Testis (tissue), 3 donors: Measurements from ENCODE around the gene ARID1B. TPM values are rescaled to one million over a fixed set of nuclear protein-coding genes. Genes with fewer than 3 reads are reported as not detected.

Experiments used
- DNase-seq: peaks from one replicate; pipeline ENCODE4 v3.0.0-alpha.2; 2019
- H3K27ac ChIP-seq, 2 donors: fragments of 200-600 bp; sonication (generic); one replicate each; pipeline ENCODE4 v1.5.1; 2019
- H3K27me3 ChIP-seq: fragments of 200-600 bp; sonication (generic); one replicate; pipeline ENCODE4 v1.5.1; 2019
- H3K36me3 ChIP-seq: fragments of 200-600 bp; sonication (generic); one replicate; pipeline ENCODE4 v1.5.1; 2017; ENCODE audit warnings: low read depth; ENCODE audit errors: missing control alignments
- H3K4me1 ChIP-seq: fragments of 200-600 bp; sonication (generic); one replicate; pipeline ENCODE4 v1.5.1; 2019
- H3K4me3 ChIP-seq, 2 donors: fragments of 200-600 bp; sonication (generic); one replicate each; pipeline ENCODE4 v1.5.1; 2017 to 2019
- H3K9me3 ChIP-seq: fragments of 200-600 bp; sonication (generic); one replicate; pipeline ENCODE4 v1.5.1; 2017
- CTCF ChIP-seq, 3 experiments: fragments of 450-650 bp in 2 of 3; fragments of 200-600 bp in 1 of 3; sonication (generic) in 1 of 3; IDR thresholded peaks; one replicate each; pipeline ENCODE4 v1.5.1; 2016 to 2019; ENCODE audit warnings: antibody characterized with exemption in 3 of 3, mild to moderate bottlenecking in 2 of 3, moderate library complexity in 1 of 3
- POLR2A ChIP-seq: fragments of 450-650 bp; IDR thresholded peaks from one replicate; pipeline ENCODE4 v1.6.1; 2017; ENCODE audit warnings: antibody characterized with exemption, mild to moderate bottlenecking, moderate library complexity
- WGBS, 2 donors: methylation state at CpG; one replicate each; pipeline ENCODE4 v1.1.5; 2018; 5-methylcytosine and 5-hydroxymethylcytosine counted together
- intact Hi-C: fragments of 100-400 bp; cut with DNase I; formaldehyde crosslinking; loops from one replicate; pipeline ENCODE4 v1.15.1; 2023; ENCODE audit warnings: low total_unique reads
- polyA plus RNA-seq: library from polyadenylated mRNA; stranded (reverse); fragments of 350-450 nt; fragmentation: Illumina TruSeq; extraction: RNeasy Lipid Tissue Mini Kit (QIAGEN cat#74804); gene quantifications from one replicate; pipeline ENCODE4 v1.2.3, GENCODE V29; 2014; ENCODE audit warnings: low read depth, low replicate concordance; ENCODE audit not compliant: insufficient read depth
- total RNA-seq, 2 donors: library from RNA; depleted of rRNA; stranded (reverse); fragments of >200 nt; gene quantifications; one replicate each; pipeline ENCODE4 v1.2.3, GENCODE V29; 2016

The ARID1B gene
- total and polyA plus RNA-seq, 3 donors from 2014 or later: 26.2 to 126 (median 103) TPM

GRCh38 chr6:157025437-157025836 lies 248.3 kb downstream of the ARID1B start:
- no peak overlapping the region for H3K4me3 ChIP-seq
- H3K36me3 ChIP-seq: no peaks in the 10 kb centered on the region
- intact Hi-C loops: loop anchor here (10.0 kb wide), 1 partner anchor 251 kb away; the partner anchor contains the start of gene ARID1B
- H3K4me1 ChIP-seq: peaks cover 11% of the 10 kb centered on the region
- no peak for DNase-seq
- WGBS, 2 donors: 87 to 90% methylated on average over 1 of the region's 1 CpG
- no peak for TF ChIP-seq POLR2A
- no peak for TF ChIP-seq CTCF (IDR thresholded peaks at IDR 0.05)
- no peaks in the 10 kb centered on the region for H3K9me3 ChIP-seq
- H3K27me3 ChIP-seq: no peaks in the 10 kb centered on the region
- no peak overlapping the region for H3K27ac ChIP-seq

DNA sequence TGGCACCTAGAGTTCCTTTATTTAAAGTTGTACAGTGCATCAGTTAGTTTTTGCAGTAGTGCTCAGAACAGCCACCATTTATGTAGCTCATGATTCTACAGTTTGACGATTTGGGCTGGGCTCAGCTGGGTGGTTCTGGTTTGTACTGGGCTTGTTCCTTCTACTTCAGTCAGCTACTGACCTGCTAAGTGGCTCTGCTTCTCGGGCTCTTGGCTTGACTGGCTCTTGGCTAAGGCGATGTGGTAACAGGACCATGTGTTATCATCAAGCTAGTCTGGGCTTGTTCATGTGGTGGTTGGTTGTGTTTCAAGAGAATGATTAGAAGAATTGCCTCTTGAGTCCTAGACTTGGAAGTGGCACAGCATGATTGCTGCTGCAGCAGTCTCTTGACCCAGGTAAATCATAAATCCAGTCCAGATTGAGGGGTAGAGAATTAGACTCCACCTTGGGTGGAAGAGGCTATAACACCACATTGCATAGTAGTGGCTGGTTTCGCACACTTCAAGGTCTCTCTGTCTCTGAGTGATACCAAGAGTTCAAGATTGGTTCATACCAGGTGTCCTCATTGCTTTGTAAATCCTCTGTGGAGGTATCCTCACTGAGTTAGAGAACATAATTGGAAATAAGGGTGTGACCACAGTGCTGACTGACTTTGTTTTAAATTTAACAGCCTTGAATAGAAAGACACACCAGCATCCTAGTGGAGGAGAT lies 253.0 kb downstream of the ARID1B start:
- Histone ChIP-seq H3K9me3 (no peaks in the 10 kb centered on the region), H3K27me3 (no peaks in the 10 kb centered on the region), H3K4me3 (no peak overlapping the region), H3K36me3 (no peaks in the 10 kb centered on the region), H3K27ac (no peak overlapping the region), H3K4me1 (peaks cover 5% of the 10 kb centered on the region)
- intact Hi-C loops: loop anchor here (10.0 kb wide), 3 partner anchors 155 to 255 kb away; partner anchors contain the start of gene ARID1B
- DNase-seq: no peak
- TF ChIP-seq CTCF (IDR thresholded peaks at IDR 0.05): no peak
- no peak for TF ChIP-seq POLR2A
- 90 to 98% methylated on average over 4 of the region's 4 CpGs for WGBS, 2 donors

- H3K27ac ChIP-seq: no peak overlapping the region
- peak; percentile 33 for DNase-seq
- WGBS, 2 donors: 75 to 79% methylated on average over 10 of the region's 10 CpGs
- intact Hi-C loops: loop anchor here (10.0 kb wide), 2 partner anchors 154 to 244 kb away; no protein-coding TSS in a partner anchor
- no peak overlapping the region for H3K4me3 ChIP-seq
- peaks cover 5% of the 10 kb centered on the region for H3K4me1 ChIP-seq
- TF ChIP-seq CTCF (IDR thresholded peaks at IDR 0.05): no peak
- no peak for TF ChIP-seq POLR2A
- H3K27me3 ChIP-seq: no peaks in the 10 kb centered on the region
- H3K36me3 ChIP-seq: no peaks in the 10 kb centered on the region
- no peaks in the 10 kb centered on the region for H3K9me3 ChIP-seq
Observed at GRCh38 chr6:157030755-157031154, 253.6 kb downstream of the ARID1B start.

- intact Hi-C loops: loop anchor here (10.0 kb wide), 2 partner anchors 152 to 242 kb away; no protein-coding TSS in a partner anchor
- no peaks in the 10 kb centered on the region for H3K9me3 ChIP-seq
- DNase-seq: no peak
- H3K27ac ChIP-seq: no peak overlapping the region
- WGBS, 2 donors: 74 to 76% methylated on average over 4 of the region's 4 CpGs
- peaks cover 10% of the 10 kb centered on the region for H3K4me1 ChIP-seq
- no peak overlapping the region for H3K4me3 ChIP-seq
- no peaks in the 10 kb centered on the region for H3K27me3 ChIP-seq
- TF ChIP-seq CTCF (IDR thresholded peaks at IDR 0.05) (no peak), POLR2A (no peak)
- H3K36me3 ChIP-seq: no peaks in the 10 kb centered on the region
Observed at GRCh38 chr6:157032923-157033322, 255.7 kb downstream of the ARID1B start.
